Testis (tissue), 2 donors: ENCODE measurements around the gene RASGEF1B.

Experiments used
- POLR2A ChIP-seq: fragments of 450-650 bp; IDR thresholded peaks from one replicate; pipeline ENCODE4 v1.6.1; 2017; ENCODE audit warnings: antibody characterized with exemption, mild to moderate bottlenecking, moderate library complexity
- TF ChIP-seq, protein P1 (sequence below), 3 experiments: fragments of 450-650 bp in 2 of 3; fragments of 200-600 bp in 1 of 3; sonication (generic) in 1 of 3; IDR thresholded peaks; one replicate each; pipeline ENCODE4 v1.5.1; 2016 to 2019; ENCODE audit warnings: antibody characterized with exemption in 3 of 3, mild to moderate bottlenecking in 2 of 3, moderate library complexity in 1 of 3

DNA sequence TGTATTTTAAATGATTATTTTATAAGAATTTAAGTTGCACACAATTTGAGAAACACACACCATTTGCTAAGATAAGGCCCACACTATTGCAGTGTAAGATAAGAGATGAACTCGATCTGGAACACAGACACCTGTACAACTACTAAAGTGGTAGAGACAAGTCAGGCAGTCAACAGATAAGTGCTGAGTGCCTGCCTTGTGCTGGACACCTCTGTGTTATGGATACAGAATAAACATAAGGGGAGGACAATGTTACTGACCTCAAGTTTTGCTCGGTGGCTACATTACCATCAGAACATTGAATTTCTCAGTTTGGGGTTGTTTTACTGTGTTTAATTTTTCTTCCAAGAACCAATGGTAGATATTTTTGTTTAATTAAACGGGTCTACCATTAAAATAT lies 74.1 kb downstream of the RASGEF1B start:
- TF ChIP-seq, protein P1, sequence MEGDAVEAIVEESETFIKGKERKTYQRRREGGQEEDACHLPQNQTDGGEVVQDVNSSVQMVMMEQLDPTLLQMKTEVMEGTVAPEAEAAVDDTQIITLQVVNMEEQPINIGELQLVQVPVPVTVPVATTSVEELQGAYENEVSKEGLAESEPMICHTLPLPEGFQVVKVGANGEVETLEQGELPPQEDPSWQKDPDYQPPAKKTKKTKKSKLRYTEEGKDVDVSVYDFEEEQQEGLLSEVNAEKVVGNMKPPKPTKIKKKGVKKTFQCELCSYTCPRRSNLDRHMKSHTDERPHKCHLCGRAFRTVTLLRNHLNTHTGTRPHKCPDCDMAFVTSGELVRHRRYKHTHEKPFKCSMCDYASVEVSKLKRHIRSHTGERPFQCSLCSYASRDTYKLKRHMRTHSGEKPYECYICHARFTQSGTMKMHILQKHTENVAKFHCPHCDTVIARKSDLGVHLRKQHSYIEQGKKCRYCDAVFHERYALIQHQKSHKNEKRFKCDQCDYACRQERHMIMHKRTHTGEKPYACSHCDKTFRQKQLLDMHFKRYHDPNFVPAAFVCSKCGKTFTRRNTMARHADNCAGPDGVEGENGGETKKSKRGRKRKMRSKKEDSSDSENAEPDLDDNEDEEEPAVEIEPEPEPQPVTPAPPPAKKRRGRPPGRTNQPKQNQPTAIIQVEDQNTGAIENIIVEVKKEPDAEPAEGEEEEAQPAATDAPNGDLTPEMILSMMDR (IDR thresholded peaks at IDR 0.05), result no peak
- no peak for TF ChIP-seq POLR2A
